GM23338 (cell line): ENCODE data around the gene CALML5. TPM values are rescaled to one million over a fixed set of nuclear protein-coding genes. Genes with fewer than 3 reads are reported as not detected.

Experiments used
- CREB1 ChIP-seq: fragments of 250-450 bp; sonication (Bioruptor Pico); IDR thresholded peaks from 2 replicates; pipeline ENCODE4 v1.5.0; 2020; ENCODE audit warnings: low read depth, mild to moderate bottlenecking, moderate library complexity
- EZH2phosphoT487 ChIP-seq: fragments of 200-600 bp; sonication (generic); IDR thresholded peaks from one replicate; pipeline ENCODE4 v1.8.1; 2018; ENCODE audit warnings: antibody characterized with exemption; ENCODE audit not compliant: unreplicated experiment
- polyA plus RNA-seq: library from polyadenylated mRNA; unstranded; fragments of >200 nt; fragmentation: Nextera tagmentation; extraction: Ambion mirVana; gene quantifications from 2 replicates; pipeline ENCODE4 v1.2.1, GENCODE V29; 2016
- total RNA-seq: library from RNA; depleted of rRNA; stranded (reverse); fragments of >200 nt; shearing (Covaris generic); gene quantifications from 2 replicates; pipeline ENCODE4 v1.2.3, GENCODE V29; 2014
- TF ChIP-seq, protein P1 (sequence below): fragments of 250-450 bp; sonication (Bioruptor Pico); IDR thresholded peaks from 2 replicates; pipeline ENCODE4 v1.5.0; 2020; ENCODE audit warnings: mild to moderate bottlenecking, moderate library complexity
- TF ChIP-seq, protein P2 (sequence below): IDR thresholded peaks from one replicate; pipeline ENCODE4 v1.6.1; 2018; ENCODE audit warnings: antibody characterized with exemption; ENCODE audit not compliant: unreplicated experiment

CALML5 gene
- total and polyA plus RNA-seq, 2 experiments from 2014 or later, result 0.40 TPM; not detected in 1

DNA sequence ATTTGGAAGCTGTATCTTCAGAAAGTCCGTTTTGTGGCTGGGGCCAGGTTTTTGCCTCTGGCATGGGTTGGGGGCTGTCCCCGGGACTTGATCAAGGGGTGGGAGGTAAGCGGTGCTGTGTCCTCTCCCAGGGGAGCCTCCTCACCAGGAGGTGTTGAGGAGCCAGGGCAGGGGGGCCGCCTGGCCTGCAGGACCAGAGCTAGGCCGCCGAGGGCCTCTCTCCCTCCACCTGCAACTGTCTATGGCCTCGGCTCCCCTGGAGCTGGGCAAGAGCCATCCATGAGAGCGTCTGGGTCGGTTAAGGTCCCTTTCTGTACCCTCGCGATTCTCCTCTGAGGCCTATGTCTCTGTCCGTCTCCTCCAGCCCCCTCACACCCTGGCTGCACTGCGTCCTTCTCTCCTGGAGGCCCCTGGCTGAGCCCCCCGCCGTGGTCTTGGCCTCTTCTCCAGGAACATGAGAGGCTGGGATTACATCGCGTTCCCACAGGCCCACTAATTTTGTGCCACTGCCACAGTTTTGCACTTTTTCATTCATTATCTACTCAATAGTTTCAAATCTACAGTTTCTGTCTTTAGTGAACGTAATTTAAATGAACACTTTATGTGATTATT, 20.6 kb downstream of the CALML5 start (continued):
- TF ChIP-seq, protein P1, sequence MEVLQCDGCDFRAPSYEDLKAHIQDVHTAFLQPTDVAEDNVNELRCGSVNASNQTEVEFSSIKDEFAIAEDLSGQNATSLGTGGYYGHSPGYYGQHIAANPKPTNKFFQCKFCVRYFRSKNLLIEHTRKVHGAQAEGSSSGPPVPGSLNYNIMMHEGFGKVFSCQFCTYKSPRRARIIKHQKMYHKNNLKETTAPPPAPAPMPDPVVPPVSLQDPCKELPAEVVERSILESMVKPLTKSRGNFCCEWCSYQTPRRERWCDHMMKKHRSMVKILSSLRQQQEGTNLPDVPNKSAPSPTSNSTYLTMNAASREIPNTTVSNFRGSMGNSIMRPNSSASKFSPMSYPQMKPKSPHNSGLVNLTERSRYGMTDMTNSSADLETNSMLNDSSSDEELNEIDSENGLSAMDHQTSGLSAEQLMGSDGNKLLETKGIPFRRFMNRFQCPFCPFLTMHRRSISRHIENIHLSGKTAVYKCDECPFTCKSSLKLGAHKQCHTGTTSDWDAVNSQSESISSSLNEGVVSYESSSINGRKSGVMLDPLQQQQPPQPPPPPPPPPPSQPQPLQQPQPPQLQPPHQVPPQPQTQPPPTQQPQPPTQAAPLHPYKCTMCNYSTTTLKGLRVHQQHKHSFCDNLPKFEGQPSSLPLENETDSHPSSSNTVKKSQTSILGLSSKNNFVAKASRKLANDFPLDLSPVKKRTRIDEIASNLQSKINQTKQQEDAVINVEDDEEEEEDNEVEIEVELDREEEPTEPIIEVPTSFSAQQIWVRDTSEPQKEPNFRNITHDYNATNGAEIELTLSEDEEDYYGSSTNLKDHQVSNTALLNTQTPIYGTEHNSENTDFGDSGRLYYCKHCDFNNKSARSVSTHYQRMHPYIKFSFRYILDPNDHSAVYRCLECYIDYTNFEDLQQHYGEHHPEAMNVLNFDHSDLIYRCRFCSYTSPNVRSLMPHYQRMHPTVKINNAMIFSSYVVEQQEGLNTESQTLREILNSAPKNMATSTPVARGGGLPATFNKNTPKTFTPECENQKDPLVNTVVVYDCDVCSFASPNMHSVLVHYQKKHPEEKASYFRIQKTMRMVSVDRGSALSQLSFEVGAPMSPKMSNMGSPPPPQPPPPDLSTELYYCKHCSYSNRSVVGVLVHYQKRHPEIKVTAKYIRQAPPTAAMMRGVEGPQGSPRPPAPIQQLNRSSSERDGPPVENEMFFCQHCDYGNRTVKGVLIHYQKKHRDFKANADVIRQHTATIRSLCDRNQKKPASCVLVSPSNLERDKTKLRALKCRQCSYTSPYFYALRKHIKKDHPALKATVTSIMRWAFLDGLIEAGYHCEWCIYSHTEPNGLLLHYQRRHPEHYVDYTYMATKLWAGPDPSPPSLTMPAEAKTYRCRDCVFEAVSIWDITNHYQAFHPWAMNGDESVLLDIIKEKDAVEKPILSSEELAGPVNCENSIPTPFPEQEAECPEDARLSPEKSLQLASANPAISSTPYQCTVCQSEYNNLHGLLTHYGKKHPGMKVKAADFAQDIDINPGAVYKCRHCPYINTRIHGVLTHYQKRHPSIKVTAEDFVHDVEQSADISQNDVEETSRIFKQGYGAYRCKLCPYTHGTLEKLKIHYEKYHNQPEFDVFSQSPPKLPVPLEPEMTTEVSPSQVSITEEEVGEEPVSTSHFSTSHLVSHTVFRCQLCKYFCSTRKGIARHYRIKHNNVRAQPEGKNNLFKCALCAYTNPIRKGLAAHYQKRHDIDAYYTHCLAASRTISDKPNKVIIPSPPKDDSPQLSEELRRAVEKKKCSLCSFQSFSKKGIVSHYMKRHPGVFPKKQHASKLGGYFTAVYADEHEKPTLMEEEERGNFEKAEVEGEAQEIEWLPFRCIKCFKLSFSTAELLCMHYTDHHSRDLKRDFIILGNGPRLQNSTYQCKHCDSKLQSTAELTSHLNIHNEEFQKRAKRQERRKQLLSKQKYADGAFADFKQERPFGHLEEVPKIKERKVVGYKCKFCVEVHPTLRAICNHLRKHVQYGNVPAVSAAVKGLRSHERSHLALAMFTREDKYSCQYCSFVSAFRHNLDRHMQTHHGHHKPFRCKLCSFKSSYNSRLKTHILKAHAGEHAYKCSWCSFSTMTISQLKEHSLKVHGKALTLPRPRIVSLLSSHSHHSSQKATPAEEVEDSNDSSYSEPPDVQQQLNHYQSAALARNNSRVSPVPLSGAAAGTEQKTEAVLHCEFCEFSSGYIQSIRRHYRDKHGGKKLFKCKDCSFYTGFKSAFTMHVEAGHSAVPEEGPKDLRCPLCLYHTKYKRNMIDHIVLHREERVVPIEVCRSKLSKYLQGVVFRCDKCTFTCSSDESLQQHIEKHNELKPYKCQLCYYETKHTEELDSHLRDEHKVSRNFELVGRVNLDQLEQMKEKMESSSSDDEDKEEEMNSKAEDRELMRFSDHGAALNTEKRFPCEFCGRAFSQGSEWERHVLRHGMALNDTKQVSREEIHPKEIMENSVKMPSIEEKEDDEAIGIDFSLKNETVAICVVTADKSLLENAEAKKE (CRISPR knock-in tag), result no peak
- TF ChIP-seq EZH2phosphoT487 (no peak), CREB1 (CRISPR knock-in tag) (no peak)
- TF ChIP-seq, protein P2, sequence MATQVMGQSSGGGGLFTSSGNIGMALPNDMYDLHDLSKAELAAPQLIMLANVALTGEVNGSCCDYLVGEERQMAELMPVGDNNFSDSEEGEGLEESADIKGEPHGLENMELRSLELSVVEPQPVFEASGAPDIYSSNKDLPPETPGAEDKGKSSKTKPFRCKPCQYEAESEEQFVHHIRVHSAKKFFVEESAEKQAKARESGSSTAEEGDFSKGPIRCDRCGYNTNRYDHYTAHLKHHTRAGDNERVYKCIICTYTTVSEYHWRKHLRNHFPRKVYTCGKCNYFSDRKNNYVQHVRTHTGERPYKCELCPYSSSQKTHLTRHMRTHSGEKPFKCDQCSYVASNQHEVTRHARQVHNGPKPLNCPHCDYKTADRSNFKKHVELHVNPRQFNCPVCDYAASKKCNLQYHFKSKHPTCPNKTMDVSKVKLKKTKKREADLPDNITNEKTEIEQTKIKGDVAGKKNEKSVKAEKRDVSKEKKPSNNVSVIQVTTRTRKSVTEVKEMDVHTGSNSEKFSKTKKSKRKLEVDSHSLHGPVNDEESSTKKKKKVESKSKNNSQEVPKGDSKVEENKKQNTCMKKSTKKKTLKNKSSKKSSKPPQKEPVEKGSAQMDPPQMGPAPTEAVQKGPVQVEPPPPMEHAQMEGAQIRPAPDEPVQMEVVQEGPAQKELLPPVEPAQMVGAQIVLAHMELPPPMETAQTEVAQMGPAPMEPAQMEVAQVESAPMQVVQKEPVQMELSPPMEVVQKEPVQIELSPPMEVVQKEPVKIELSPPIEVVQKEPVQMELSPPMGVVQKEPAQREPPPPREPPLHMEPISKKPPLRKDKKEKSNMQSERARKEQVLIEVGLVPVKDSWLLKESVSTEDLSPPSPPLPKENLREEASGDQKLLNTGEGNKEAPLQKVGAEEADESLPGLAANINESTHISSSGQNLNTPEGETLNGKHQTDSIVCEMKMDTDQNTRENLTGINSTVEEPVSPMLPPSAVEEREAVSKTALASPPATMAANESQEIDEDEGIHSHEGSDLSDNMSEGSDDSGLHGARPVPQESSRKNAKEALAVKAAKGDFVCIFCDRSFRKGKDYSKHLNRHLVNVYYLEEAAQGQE, result no peak
